Measurements from ENCODE around the gene VENTX.
A peak's percentile ranks its signal among the peaks of the same experiment; 100 is the strongest.
"Not testable (repeated sequence)": the region's sequence is repeated elsewhere in the genome, so short reads cannot be mapped to it uniquely, and the experiment has no call there.

VENTX gene

GRCh38 chr10:133259602-133259989, 21.9 kb downstream of the VENTX start:
- no peak for TF ChIP-seq CTCF (IDR thresholded peaks at IDR 0.05; ENCODE audit: low read depth, low read length)
- DNase-seq (ENCODE audit: extremely low read depth, low read depth): no peak

- TF ChIP-seq CTCF (IDR thresholded peaks at IDR 0.05; ENCODE audit: low read depth, low read length): no peak
- DNase-seq (ENCODE audit: extremely low read depth, low read depth): no peak
Observed at GRCh38 chr10:133260895-133261725, 23.5 kb downstream of the VENTX start.

- no peak for TF ChIP-seq CTCF (IDR thresholded peaks at IDR 0.05; ENCODE audit: low read depth, low read length)
Observed at GRCh38 chr10:133261726-133262325, 24.2 kb downstream of the VENTX start.

GRCh38 chr10:133262696-133263095, 25.0 kb downstream of the VENTX start:
- DNase-seq (ENCODE audit: extremely low read depth, low read depth): no peak
- TF ChIP-seq CTCF (IDR thresholded peaks at IDR 0.05; ENCODE audit: low read depth, low read length): no peak

More at GRCh38 chr10:133261726-133262325, 24.2 kb downstream of the VENTX start:
- DNase-seq (ENCODE audit: extremely low read depth, low read depth): peak; percentile 19

GRCh38 chr10:133263674-133264073, 26.0 kb downstream of the VENTX start:
- DNase-seq (ENCODE audit: extremely low read depth, low read depth): no peak
- no peak for TF ChIP-seq CTCF (IDR thresholded peaks at IDR 0.05; ENCODE audit: low read depth, low read length)

GRCh38 chr10:133264461-133264860, 26.8 kb downstream of the VENTX start:
- no peak for DNase-seq (ENCODE audit: extremely low read depth, low read depth)
- TF ChIP-seq CTCF (IDR thresholded peaks at IDR 0.05; ENCODE audit: low read depth, low read length): no peak

- not testable (repeated sequence) for DNase-seq (ENCODE audit: extremely low read depth, low read depth)
Observed at GRCh38 chr10:133265052-133265451, 27.4 kb downstream of the VENTX start.
